HG03159 (cell line): Measurements from ENCODE around the gene DNAH3.
"Not testable (repeated sequence)": the region's sequence is repeated elsewhere in the genome, so short reads cannot be mapped to it uniquely, and the experiment has no call there.

Experiments used
- ATAC-seq: cut with Tn5 transposase; IDR thresholded peaks from one replicate; pipeline ENCODE4 v1.9.1; 2021; ENCODE audit warnings: mild to moderate bottlenecking, moderate library complexity; ENCODE audit not compliant: unreplicated experiment

The DNAH3 gene

GRCh38 chr16:21076186-21076883, 74.3 kb downstream of the DNAH3 start:
- no peak for ATAC-seq

GRCh38 chr16:21075252-21075651, 75.4 kb downstream of the DNAH3 start:
- no peak for ATAC-seq

GRCh38 chr16:21072976-21073375, 77.7 kb downstream of the DNAH3 start:
- ATAC-seq = no peak

- no peak for ATAC-seq
Observed at GRCh38 chr16:21071741-21072140, 78.9 kb downstream of the DNAH3 start.

- no peak for ATAC-seq
Observed at GRCh38 chr16:21070564-21070963, 80.1 kb downstream of the DNAH3 start.

GRCh38 chr16:21069986-21070385, 80.7 kb downstream of the DNAH3 start:
- ATAC-seq = no peak

- no peak for ATAC-seq
Observed at GRCh38 chr16:21064203-21064602, 86.4 kb downstream of the DNAH3 start.

GRCh38 chr16:21063314-21063713, 87.3 kb downstream of the DNAH3 start:
- not testable (repeated sequence) for ATAC-seq

GRCh38 chr16:21060027-21060510, 90.6 kb downstream of the DNAH3 start:
- ATAC-seq = no peak

GRCh38 chr16:21057875-21058274, 92.8 kb downstream of the DNAH3 start:
- no peak for ATAC-seq

GRCh38 chr16:21056396-21056795, 94.2 kb downstream of the DNAH3 start:
- no peak for ATAC-seq

GRCh38 chr16:21055738-21056137, 94.9 kb downstream of the DNAH3 start:
- ATAC-seq = not testable (repeated sequence)

- ATAC-seq = no peak
Observed at GRCh38 chr16:21053590-21053989, 97.1 kb downstream of the DNAH3 start.

- ATAC-seq = not testable (repeated sequence)
Observed at GRCh38 chr16:21048091-21048912, 102.3 kb downstream of the DNAH3 start.

- ATAC-seq = no peak
Observed at GRCh38 chr16:21038197-21038596, 112.4 kb downstream of the DNAH3 start.

- no peak for ATAC-seq
Observed at GRCh38 chr16:21037736-21038135, 112.9 kb downstream of the DNAH3 start.

GRCh38 chr16:21037168-21037567, 113.5 kb downstream of the DNAH3 start:
- ATAC-seq = no peak

- no peak for ATAC-seq
Observed at GRCh38 chr16:21036471-21036870, 114.2 kb downstream of the DNAH3 start.

- ATAC-seq = no peak
Observed at GRCh38 chr16:21033704-21034103, 116.9 kb downstream of the DNAH3 start.

GRCh38 chr16:21033264-21033663, 117.4 kb downstream of the DNAH3 start:
- no peak for ATAC-seq

GRCh38 chr16:21028728-21029127, 121.9 kb downstream of the DNAH3 start:
- ATAC-seq = no peak

GRCh38 chr16:21026846-21027245, 123.8 kb downstream of the DNAH3 start:
- no peak for ATAC-seq
